Measurements from ENCODE around the gene ATP13A5. TPM values are rescaled to one million over a fixed set of nuclear protein-coding genes. Genes with fewer than 3 reads are reported as not detected.

Gene ATP13A5
- total RNA-seq, 1 experiment from 2014 or later: not detected

- DNase-seq: no peak
- no peak overlapping the region for H3K4me3 Mint-ChIP-seq (ENCODE audit: low read depth, unreplicated experiment)
- no peaks in the 10 kb centered on the region for H3K9me3 Mint-ChIP-seq (ENCODE audit: low read depth, unreplicated experiment)
- no peaks in the 10 kb centered on the region for H3K4me1 Mint-ChIP-seq (ENCODE audit: low read depth, unreplicated experiment)
- TF ChIP-seq, protein P1, sequence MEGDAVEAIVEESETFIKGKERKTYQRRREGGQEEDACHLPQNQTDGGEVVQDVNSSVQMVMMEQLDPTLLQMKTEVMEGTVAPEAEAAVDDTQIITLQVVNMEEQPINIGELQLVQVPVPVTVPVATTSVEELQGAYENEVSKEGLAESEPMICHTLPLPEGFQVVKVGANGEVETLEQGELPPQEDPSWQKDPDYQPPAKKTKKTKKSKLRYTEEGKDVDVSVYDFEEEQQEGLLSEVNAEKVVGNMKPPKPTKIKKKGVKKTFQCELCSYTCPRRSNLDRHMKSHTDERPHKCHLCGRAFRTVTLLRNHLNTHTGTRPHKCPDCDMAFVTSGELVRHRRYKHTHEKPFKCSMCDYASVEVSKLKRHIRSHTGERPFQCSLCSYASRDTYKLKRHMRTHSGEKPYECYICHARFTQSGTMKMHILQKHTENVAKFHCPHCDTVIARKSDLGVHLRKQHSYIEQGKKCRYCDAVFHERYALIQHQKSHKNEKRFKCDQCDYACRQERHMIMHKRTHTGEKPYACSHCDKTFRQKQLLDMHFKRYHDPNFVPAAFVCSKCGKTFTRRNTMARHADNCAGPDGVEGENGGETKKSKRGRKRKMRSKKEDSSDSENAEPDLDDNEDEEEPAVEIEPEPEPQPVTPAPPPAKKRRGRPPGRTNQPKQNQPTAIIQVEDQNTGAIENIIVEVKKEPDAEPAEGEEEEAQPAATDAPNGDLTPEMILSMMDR (IDR thresholded peaks at IDR 0.05; ENCODE audit: unreplicated experiment): no peak
- no peaks in the 10 kb centered on the region for H3K27me3 Mint-ChIP-seq (ENCODE audit: unreplicated experiment)
- H3K36me3 Mint-ChIP-seq (ENCODE audit: insufficient read depth, unreplicated experiment): no peaks in the 10 kb centered on the region
- BruUV-seq (replicated peaks): no TSS peak
- intact Hi-C loops (cut with micrococcal nuclease; ENCODE audit: unreplicated experiment): no loop called here
- H3K27ac Mint-ChIP-seq (ENCODE audit: unreplicated experiment): no peak overlapping the region
- CTCF ChIA-PET: no interaction called here
These were observed 30.7 kb downstream of the ATP13A5 start for GRCh38 chr3:193347521-193348501.

DNA sequence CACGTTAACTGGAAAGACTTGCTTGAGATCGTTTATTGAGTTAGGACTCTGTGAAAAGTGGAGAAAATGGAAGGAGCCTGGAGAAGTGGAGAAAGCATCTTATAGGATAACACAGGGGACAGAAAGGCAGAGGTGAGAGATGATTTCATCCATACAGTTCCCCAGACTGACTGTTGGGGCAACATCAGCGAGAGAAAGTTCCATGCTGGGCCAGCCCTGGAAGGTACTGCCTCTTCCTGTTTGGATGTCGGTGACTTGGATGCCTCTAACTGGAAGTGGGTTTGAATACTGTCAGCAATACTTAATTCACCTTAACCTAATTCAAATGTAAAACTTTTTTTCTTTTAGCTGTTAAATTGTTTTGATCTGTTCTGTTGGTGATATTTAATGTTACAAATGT lies 32.3 kb downstream of the ATP13A5 start:
- Mint-ChIP-seq H3K36me3 (ENCODE audit: insufficient read depth, unreplicated experiment) (no peaks in the 10 kb centered on the region), H3K4me1 (ENCODE audit: low read depth, unreplicated experiment) (no peaks in the 10 kb centered on the region), H3K9me3 (ENCODE audit: low read depth, unreplicated experiment) (no peaks in the 10 kb centered on the region), H3K27me3 (ENCODE audit: unreplicated experiment) (peaks cover 4% of the 10 kb centered on the region), H3K27ac (ENCODE audit: unreplicated experiment) (no peak overlapping the region), H3K4me3 (ENCODE audit: low read depth, unreplicated experiment) (no peak overlapping the region)
- TF ChIP-seq, protein P1 (IDR thresholded peaks at IDR 0.05; ENCODE audit: unreplicated experiment): no peak
- no TSS peak for BruUV-seq (replicated peaks)
- CTCF ChIA-PET: no interaction called here
- DNase-seq: no peak
- intact Hi-C loops (cut with micrococcal nuclease; ENCODE audit: unreplicated experiment): no loop called here

DNA sequence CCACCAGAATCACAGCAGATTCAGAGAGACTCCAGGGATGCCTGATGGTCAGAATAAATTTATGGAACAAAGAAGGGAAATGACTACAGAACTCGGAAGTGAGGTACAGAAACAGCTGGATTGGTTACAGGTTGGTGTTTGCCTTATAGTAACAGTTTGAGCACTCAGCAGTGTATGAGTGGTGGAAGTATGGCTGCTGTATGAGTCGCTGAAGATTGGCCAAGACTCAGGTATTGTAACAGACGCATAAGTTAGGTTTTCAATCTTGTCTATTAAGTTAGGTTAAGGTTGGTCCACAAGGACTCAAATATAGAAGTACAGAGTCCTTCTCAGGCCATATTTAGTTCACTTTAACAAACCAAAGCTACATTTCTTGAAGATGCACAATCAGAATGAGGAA lies 33.1 kb downstream of the ATP13A5 start:
- Mint-ChIP-seq H3K4me1 (ENCODE audit: low read depth, unreplicated experiment) (no peaks in the 10 kb centered on the region), H3K36me3 (ENCODE audit: insufficient read depth, unreplicated experiment) (no peaks in the 10 kb centered on the region), H3K27ac (ENCODE audit: unreplicated experiment) (no peak overlapping the region), H3K9me3 (ENCODE audit: low read depth, unreplicated experiment) (no peaks in the 10 kb centered on the region), H3K27me3 (ENCODE audit: unreplicated experiment) (peaks cover 12% of the 10 kb centered on the region), H3K4me3 (ENCODE audit: low read depth, unreplicated experiment) (no peak overlapping the region)
- TF ChIP-seq, protein P1 (IDR thresholded peaks at IDR 0.05; ENCODE audit: unreplicated experiment): no peak
- no TSS peak for BruUV-seq (replicated peaks)
- no peak for DNase-seq
- intact Hi-C loops (cut with micrococcal nuclease; ENCODE audit: unreplicated experiment): no loop called here
- CTCF ChIA-PET: no interaction called here

GRCh38 chr3:193344486-193344885 lies 34.1 kb downstream of the ATP13A5 start:
- H3K27ac Mint-ChIP-seq (ENCODE audit: unreplicated experiment): no peak overlapping the region
- no peaks in the 10 kb centered on the region for H3K36me3 Mint-ChIP-seq (ENCODE audit: insufficient read depth, unreplicated experiment)
- intact Hi-C loops (cut with micrococcal nuclease; ENCODE audit: unreplicated experiment): no loop called here
- H3K4me3 Mint-ChIP-seq (ENCODE audit: low read depth, unreplicated experiment): no peak overlapping the region
- no peak for DNase-seq
- CTCF ChIA-PET: interaction anchor here (1.1 kb wide), 1 partner anchor 106 kb away, joined by 3 read pairs; no protein-coding TSS in a partner anchor
- H3K27me3 Mint-ChIP-seq (ENCODE audit: unreplicated experiment): peaks cover 22% of the 10 kb centered on the region
- BruUV-seq (replicated peaks): no TSS peak
- TF ChIP-seq, protein P1 (IDR thresholded peaks at IDR 0.05; ENCODE audit: unreplicated experiment): no peak
- no peaks in the 10 kb centered on the region for H3K4me1 Mint-ChIP-seq (ENCODE audit: low read depth, unreplicated experiment)
- no peaks in the 10 kb centered on the region for H3K9me3 Mint-ChIP-seq (ENCODE audit: low read depth, unreplicated experiment)
